SK-N-SH (cell line): ENCODE results near the gene CCDC61. TPM values are rescaled to one million over a fixed set of nuclear protein-coding genes. Genes with fewer than 3 reads are reported as not detected.

Source experiments
- CTCF ChIA-PET: fragments of 300-600, 350-600 bp; formaldehyde crosslinking; extraction: SDS; loops from one replicate; lab custom pipeline; 2021; lab: Yijun Ruan, JAX
- POLR2A ChIA-PET: fragments of 350-600 bp; sonication (Branson Sonifier 250); formaldehyde crosslinking; extraction: SDS; loops from one replicate; lab custom pipeline; 2020; ENCODE audit warnings: antibody characterized with exemption, inconsistent platforms; lab: Yijun Ruan, JAX
- DNase-seq: peaks from one replicate; pipeline ENCODE4 v3.0.0; 2012
- H2AFZ ChIP-seq: fragments of 200-600 bp; sonication (generic); 2 replicates; pipeline ENCODE4 v1.8.1; 2016; ENCODE audit warnings: antibody characterized with exemption, mild to moderate bottlenecking, low read depth
- H3F3A ChIP-seq: fragments of 200-600 bp; sonication (generic); replicated peaks from 2 replicates; pipeline ENCODE3; 2016; ENCODE audit warnings: antibody characterized with exemption, mild to moderate bottlenecking; ENCODE audit not compliant: insufficient read depth
- H3K27ac ChIP-seq, 2 experiments: fragments of 200-500 bp in 1 of 2; fragments of 200-600 bp in 1 of 2; sonication (Bioruptor generic) in 1 of 2; sonication (generic), shearing (Covaris generic) in 1 of 2; 2 replicates each; pipeline versions ENCODE4 v1.5.1 to v1.6.1; 2014 to 2016; ENCODE audit warnings: low read depth in 2 of 2, inconsistent platforms in 1 of 2, low read length in 1 of 2, mild to moderate bottlenecking in 1 of 2, mixed read lengths in 1 of 2
- H3K27me3 ChIP-seq: fragments of 200-600 bp; sonication (generic), shearing (Covaris generic); 2 replicates; pipeline ENCODE4 v1.6.1; 2016; ENCODE audit warnings: mixed run types; ENCODE audit not compliant: insufficient read depth
- H3K36me3 ChIP-seq, 2 experiments: fragments of 200-500 bp in 1 of 2; fragments of 200-600 bp in 1 of 2; sonication (Bioruptor generic) in 1 of 2; sonication (generic) in 1 of 2; replicated peaks in 1 of 2; 2 replicates each; pipeline versions ENCODE3 to v1.5.1; 2014 to 2016; ENCODE audit warnings: low read length in 1 of 2, mild to moderate bottlenecking in 1 of 2; ENCODE audit not compliant: insufficient read depth in 2 of 2, control insufficient read depth in 1 of 2
- H3K4me1 ChIP-seq, 2 experiments: fragments of 200-500 bp in 1 of 2; fragments of 200-600 bp in 1 of 2; sonication (Bioruptor generic) in 1 of 2; sonication (generic), shearing (Covaris generic) in 1 of 2; 2 replicates each; pipeline versions ENCODE4 v1.5.1 to v1.6.1; 2014 to 2016; ENCODE audit warnings: low read depth in 1 of 2, low read length in 1 of 2, mixed run types in 1 of 2; ENCODE audit not compliant: insufficient read depth in 2 of 2, control insufficient read depth in 1 of 2
- H3K4me2 ChIP-seq: fragments of 200-600 bp; sonication (generic), shearing (Covaris generic); 2 replicates; pipeline ENCODE4 v1.6.1; 2017; ENCODE audit warnings: mixed run types
- H3K4me3 ChIP-seq, 2 experiments: fragments of 200-500 bp in 1 of 2; fragments of 200-600 bp in 1 of 2; sonication (Bioruptor generic) in 1 of 2; sonication (generic), shearing (Covaris generic) in 1 of 2; 2 replicates each; pipeline versions ENCODE4 v1.5.1 to v1.8.1; 2014 to 2016; ENCODE audit warnings: low read depth in 2 of 2, inconsistent platforms in 1 of 2, low read length in 1 of 2, mild to moderate bottlenecking in 1 of 2, mixed read lengths in 1 of 2, moderate library complexity in 1 of 2
- H3K79me2 ChIP-seq: fragments of 200-600 bp; sonication (generic); 2 replicates; pipeline ENCODE4 v1.8.1; 2017; ENCODE audit warnings: mild to moderate bottlenecking; ENCODE audit not compliant: insufficient read depth
- H3K9ac ChIP-seq: fragments of 200-600 bp; sonication (generic); 2 replicates; pipeline ENCODE4 v1.6.1; 2017; ENCODE audit warnings: mixed run types
- H3K9me2 ChIP-seq: fragments of 200-600 bp; sonication (generic); 2 replicates; pipeline ENCODE4 v1.6.1; 2017; ENCODE audit warnings: mixed run types
- H3K9me3 ChIP-seq: fragments of 200-600 bp; sonication (generic); 2 replicates; pipeline ENCODE4 v1.6.1; 2017; ENCODE audit warnings: mixed run types, mild to moderate bottlenecking, moderate library complexity
- H4K20me1 ChIP-seq: fragments of 200-600 bp; sonication (generic); 2 replicates; pipeline ENCODE4 v1.6.1; 2017; ENCODE audit warnings: mild to moderate bottlenecking, mixed run types; ENCODE audit not compliant: insufficient read depth
- ELF1 ChIP-seq: IDR thresholded peaks from 2 replicates; pipeline ENCODE4 v1.4.0; 2012
- EP300 ChIP-seq, 2 experiments: IDR thresholded peaks; 2 replicates each; pipeline versions ENCODE4 v1.4.0 to v1.6.1; 2012; ENCODE audit warnings: borderline replicate concordance in 1 of 2, low read depth in 1 of 2, low read length in 1 of 2
- FOSL2 ChIP-seq: IDR thresholded peaks from 2 replicates; pipeline ENCODE4 v1.4.0; 2012; ENCODE audit warnings: low read depth, mild to moderate bottlenecking, moderate library complexity, borderline replicate concordance
- FOXJ3 ChIP-seq: sonication (generic); formaldehyde crosslinking; IDR thresholded peaks from 2 replicates; pipeline ENCODE4 v1.5.1; 2020; ENCODE audit warnings: mild to moderate bottlenecking, missing genetic modification reagents
- GABPA ChIP-seq: IDR thresholded peaks from 2 replicates; pipeline ENCODE4 v1.4.0; 2012; ENCODE audit warnings: low read depth, mild to moderate bottlenecking
- JUND ChIP-seq: IDR thresholded peaks from 2 replicates; pipeline ENCODE4 v1.4.0; 2012
- MXI1 ChIP-seq: IDR thresholded peaks from 2 replicates; pipeline ENCODE4 v1.6.1; 2012; ENCODE audit warnings: mild to moderate bottlenecking, low read depth, low read length, improper control_type of control experiment
- NFIC ChIP-seq: IDR thresholded peaks from 2 replicates; pipeline ENCODE4 v1.4.0; 2012; ENCODE audit warnings: borderline replicate concordance
- RCOR1 ChIP-seq: fragments of 150-350 bp; IDR thresholded peaks from 2 replicates; pipeline ENCODE4 v1.6.1; 2017; ENCODE audit warnings: antibody characterized with exemption, low read length
- RFX5 ChIP-seq: IDR thresholded peaks from 2 replicates; pipeline ENCODE4 v1.6.1; 2012; ENCODE audit warnings: mild to moderate bottlenecking, improper control_type of control experiment, low read length
- RXRA ChIP-seq: IDR thresholded peaks from 2 replicates; pipeline ENCODE4 v1.4.0; 2012; ENCODE audit warnings: low read depth, mild to moderate bottlenecking, borderline replicate concordance
- SIN3A ChIP-seq: IDR thresholded peaks from 2 replicates; pipeline ENCODE4 v1.6.1; 2012; ENCODE audit warnings: low read depth, mild to moderate bottlenecking, low read length, moderate library complexity, borderline replicate concordance
- SMC3 ChIP-seq: IDR thresholded peaks from 2 replicates; pipeline ENCODE4 v1.6.1; 2012; ENCODE audit warnings: low read depth, low read length, improper control_type of control experiment
- TAF1 ChIP-seq: IDR thresholded peaks from 2 replicates; pipeline ENCODE4 v1.6.1; 2012; ENCODE audit warnings: low read depth, mild to moderate bottlenecking, low read length, moderate library complexity, borderline replicate concordance
- TEAD4 ChIP-seq: IDR thresholded peaks from 2 replicates; pipeline ENCODE4 v1.4.0; 2012; ENCODE audit warnings: mild to moderate bottlenecking, borderline replicate concordance; ENCODE audit not compliant: insufficient read depth
- YY1 ChIP-seq: IDR thresholded peaks from 2 replicates; pipeline ENCODE4 v1.4.0; 2012; ENCODE audit warnings: low read depth, mild to moderate bottlenecking
- WGBS: methylation state at CpG from one replicate; pipeline ENCODE4 v1.1.6; 2017; ENCODE audit warnings: low lambda C conversion rate; 5-methylcytosine and 5-hydroxymethylcytosine counted together
- polyA plus RNA-seq, 3 experiments: library from polyadenylated mRNA; depleted of rRNA; stranded (reverse); fragments of >200 nt; gene quantifications; 2 replicates each; pipeline ENCODE4 v1.2.3, GENCODE V29; 2012
- TF ChIP-seq, protein P1 (sequence below): fragments of 150-350 bp; IDR thresholded peaks from 2 replicates; pipeline ENCODE4 v1.6.1; 2016; ENCODE audit warnings: mild to moderate bottlenecking, low read depth, low read length
- TF ChIP-seq, protein P2 (sequence below): fragments of 200-600 bp; sonication (generic); IDR thresholded peaks from 2 replicates; pipeline ENCODE4 v1.6.1; 2017; ENCODE audit warnings: antibody characterized with exemption, mild to moderate bottlenecking, moderate library complexity
- TF ChIP-seq, protein P3 (sequence below): fragments of 150-350 bp; IDR thresholded peaks from 2 replicates; pipeline ENCODE4 v1.6.1; 2017; ENCODE audit warnings: antibody characterized with exemption, low read length, low read depth, borderline replicate concordance

CCDC61 gene
- polyA plus RNA-seq, 1 of the 3 experiments (the other 2 are of a cell fraction): 6.8 TPM

DNA sequence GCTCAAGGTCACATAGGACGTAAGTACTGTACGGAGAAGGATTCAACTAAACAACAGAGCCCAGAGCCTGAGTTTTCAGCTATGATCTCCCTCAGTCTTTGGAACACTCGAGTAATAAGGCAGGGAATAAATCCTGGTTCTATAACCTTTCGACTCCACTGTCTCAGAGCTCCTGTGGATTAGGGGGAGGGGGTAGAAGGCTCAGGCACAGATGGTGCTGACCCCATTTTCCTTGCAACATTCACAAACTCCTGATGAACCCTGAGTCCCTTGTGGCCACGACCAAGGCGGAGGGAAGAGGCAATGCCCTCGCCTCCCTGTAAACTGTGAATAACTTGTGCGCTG lies 43.0 kb upstream of the CCDC61 start:
- POLR2A ChIA-PET: interaction anchor here (0.6 kb wide), 1 partner anchor 49 kb away, joined by 4 read pairs; no protein-coding TSS in a partner anchor
- H3K9me2 ChIP-seq: no peaks in the 10 kb centered on the region
- 62% methylated on average over 8 of the region's 8 CpGs for WGBS
- DNase-seq: no peak
- H2AFZ ChIP-seq: no peak overlapping the region
- no peaks in the 10 kb centered on the region for H3K9me3 ChIP-seq
- peaks cover 5 to 14% of the 10 kb centered on the region in 2 experiments for H3K36me3 ChIP-seq
- no peak for TF ChIP-seq SIN3A
- TF ChIP-seq TEAD4: no peak
- TF ChIP-seq, protein P1, sequence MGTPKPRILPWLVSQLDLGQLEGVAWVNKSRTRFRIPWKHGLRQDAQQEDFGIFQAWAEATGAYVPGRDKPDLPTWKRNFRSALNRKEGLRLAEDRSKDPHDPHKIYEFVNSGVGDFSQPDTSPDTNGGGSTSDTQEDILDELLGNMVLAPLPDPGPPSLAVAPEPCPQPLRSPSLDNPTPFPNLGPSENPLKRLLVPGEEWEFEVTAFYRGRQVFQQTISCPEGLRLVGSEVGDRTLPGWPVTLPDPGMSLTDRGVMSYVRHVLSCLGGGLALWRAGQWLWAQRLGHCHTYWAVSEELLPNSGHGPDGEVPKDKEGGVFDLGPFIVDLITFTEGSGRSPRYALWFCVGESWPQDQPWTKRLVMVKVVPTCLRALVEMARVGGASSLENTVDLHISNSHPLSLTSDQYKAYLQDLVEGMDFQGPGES: no peak
- TF ChIP-seq RFX5: no peak
- TF ChIP-seq NFIC: no peak
- TF ChIP-seq SMC3: no peak
- no peak for TF ChIP-seq RXRA
- no peak for TF ChIP-seq RCOR1
- no peak for TF ChIP-seq MXI1
- TF ChIP-seq, protein P2, sequence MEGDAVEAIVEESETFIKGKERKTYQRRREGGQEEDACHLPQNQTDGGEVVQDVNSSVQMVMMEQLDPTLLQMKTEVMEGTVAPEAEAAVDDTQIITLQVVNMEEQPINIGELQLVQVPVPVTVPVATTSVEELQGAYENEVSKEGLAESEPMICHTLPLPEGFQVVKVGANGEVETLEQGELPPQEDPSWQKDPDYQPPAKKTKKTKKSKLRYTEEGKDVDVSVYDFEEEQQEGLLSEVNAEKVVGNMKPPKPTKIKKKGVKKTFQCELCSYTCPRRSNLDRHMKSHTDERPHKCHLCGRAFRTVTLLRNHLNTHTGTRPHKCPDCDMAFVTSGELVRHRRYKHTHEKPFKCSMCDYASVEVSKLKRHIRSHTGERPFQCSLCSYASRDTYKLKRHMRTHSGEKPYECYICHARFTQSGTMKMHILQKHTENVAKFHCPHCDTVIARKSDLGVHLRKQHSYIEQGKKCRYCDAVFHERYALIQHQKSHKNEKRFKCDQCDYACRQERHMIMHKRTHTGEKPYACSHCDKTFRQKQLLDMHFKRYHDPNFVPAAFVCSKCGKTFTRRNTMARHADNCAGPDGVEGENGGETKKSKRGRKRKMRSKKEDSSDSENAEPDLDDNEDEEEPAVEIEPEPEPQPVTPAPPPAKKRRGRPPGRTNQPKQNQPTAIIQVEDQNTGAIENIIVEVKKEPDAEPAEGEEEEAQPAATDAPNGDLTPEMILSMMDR: no peak
- TF ChIP-seq FOSL2: no peak
- no peak for TF ChIP-seq GABPA
- no peak for TF ChIP-seq YY1
- no peak for TF ChIP-seq FOXJ3 (CRISPR knock-in tag)
- no peak for TF ChIP-seq TAF1
- no peak for TF ChIP-seq ELF1
- TF ChIP-seq EP300 (IDR thresholded peaks at IDR 0.05; ENCODE audit: borderline replicate concordance in 1 of 2, low read depth in 1 of 2, low read length in 1 of 2): no peak
- TF ChIP-seq, protein P3, sequence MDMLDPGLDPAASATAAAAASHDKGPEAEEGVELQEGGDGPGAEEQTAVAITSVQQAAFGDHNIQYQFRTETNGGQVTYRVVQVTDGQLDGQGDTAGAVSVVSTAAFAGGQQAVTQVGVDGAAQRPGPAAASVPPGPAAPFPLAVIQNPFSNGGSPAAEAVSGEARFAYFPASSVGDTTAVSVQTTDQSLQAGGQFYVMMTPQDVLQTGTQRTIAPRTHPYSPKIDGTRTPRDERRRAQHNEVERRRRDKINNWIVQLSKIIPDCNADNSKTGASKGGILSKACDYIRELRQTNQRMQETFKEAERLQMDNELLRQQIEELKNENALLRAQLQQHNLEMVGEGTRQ: no peak
- TF ChIP-seq JUND: no peak
- TF ChIP-seq, all 33 proteins: peak for 0
- Histone ChIP-seq H3K9ac (no peak overlapping the region), H3K4me1 (peaks cover 12 to 22% of the 10 kb centered on the region in 2 experiments; a peak in 3 of 4 replicates), H3K4me2 (no peak overlapping the region), H3K79me2 (no peaks in the 10 kb centered on the region), H3K4me3 (no peak overlapping the region), H4K20me1 (no peaks in the 10 kb centered on the region), H3K27ac (no peak overlapping the region), H3F3A (peaks cover 9% of the 10 kb centered on the region), H3K27me3 (no peaks in the 10 kb centered on the region)
- CTCF ChIA-PET: interaction anchor here (1.6 to 2.3 kb wide), 2 partner anchors 9 to 135 kb away, joined by 3 to 6 read pairs; no protein-coding TSS in a partner anchor
